Lower leg skin (tissue), 4 donors: ENCODE data around the gene DOK4. TPM values are rescaled to one million over a fixed set of nuclear protein-coding genes. Genes with fewer than 3 reads are reported as not detected.

Experiments
- DNase-seq, 2 donors: peaks; one replicate each; pipeline ENCODE4 v3.0.0-alpha.2; 2019; ENCODE audit warnings: low spot score in 2 of 2
- H3K4me3 ChIP-seq: fragments of 200-600 bp; sonication (generic); 2 replicates; pipeline ENCODE4 v1.5.1; 2017; ENCODE audit warnings: mild to moderate bottlenecking, low read depth; ENCODE audit not compliant: poor library complexity, severe bottlenecking
- POLR2A ChIP-seq, 2 donors: fragments of 450-650 bp; IDR thresholded peaks; one replicate each; pipeline ENCODE4 v1.6.1; 2016 to 2017; ENCODE audit warnings: antibody characterized with exemption in 2 of 2, mild to moderate bottlenecking in 1 of 2, moderate library complexity in 1 of 2
- WGBS, 2 donors: methylation state at CpG; one replicate each; pipeline ENCODE4 v1.1.5; 2018; 5-methylcytosine and 5-hydroxymethylcytosine counted together
- intact Hi-C: fragments of 100-400 bp; cut with DNase I; formaldehyde crosslinking; loops from one replicate; pipeline ENCODE4 v1.15.0; 2023; ENCODE audit warnings: low total_unique reads
- total RNA-seq, 4 donors: library from RNA; depleted of rRNA; stranded (reverse); fragments of >200 nt; gene quantifications; one replicate each; pipeline ENCODE4 v1.1.0, GENCODE V29; 2016
- TF ChIP-seq, protein P1 (sequence below), 3 donors: fragments of 450-650 bp; IDR thresholded peaks; one replicate each; pipeline ENCODE4 v1.5.1; 2016; ENCODE audit warnings: antibody characterized with exemption in 3 of 3, mild to moderate bottlenecking in 3 of 3, moderate library complexity in 2 of 3

Gene DOK4
- total RNA-seq, 4 donors from 2014 or later: 38.9 to 60.5 (median 44.6) TPM

DNA sequence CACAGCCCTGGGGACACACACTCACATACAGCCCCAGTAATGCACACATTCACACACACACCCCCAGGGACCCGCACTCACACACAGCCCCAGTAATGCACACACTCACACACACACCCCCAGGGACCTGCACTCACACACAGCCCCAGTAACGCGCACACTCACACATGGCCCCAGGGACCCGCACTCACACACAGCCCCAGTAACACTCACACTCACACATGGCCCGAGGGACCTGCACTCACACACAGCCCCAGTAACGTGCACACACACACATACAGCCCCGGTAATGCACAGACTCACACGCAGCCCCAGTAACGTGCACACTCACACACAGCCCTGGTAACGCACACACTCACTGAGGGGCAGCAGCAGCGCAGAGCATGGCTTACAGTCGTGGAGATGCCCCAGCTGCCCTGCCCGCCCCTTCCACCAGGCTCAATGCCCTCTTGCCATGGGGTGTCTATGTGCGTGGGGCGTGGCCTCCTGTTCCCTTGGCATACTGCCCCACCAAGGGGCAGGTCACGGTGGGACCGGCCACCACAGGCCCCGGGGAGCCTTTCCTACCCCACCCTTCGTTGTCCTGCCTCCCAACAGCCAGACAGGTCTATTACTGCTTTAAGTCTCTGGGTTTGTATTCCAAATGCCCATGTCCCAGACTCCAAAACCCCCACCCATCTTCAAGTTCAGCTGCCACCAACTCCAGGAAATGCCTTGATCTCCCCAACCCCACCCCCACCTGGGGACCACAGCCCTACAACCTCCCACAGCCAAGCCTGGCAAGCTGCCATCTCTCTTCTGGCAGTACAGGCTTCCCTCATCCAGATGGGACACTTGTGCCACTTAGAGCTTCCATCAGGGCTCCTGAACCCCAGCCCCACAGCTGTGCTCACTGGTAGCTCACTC lies 47.4 kb upstream of the DOK4 start:
- intact Hi-C loops: no loop called here
- H3K4me3 ChIP-seq: no peak overlapping the region
- 26 to 34% methylated on average over 16 to 19 of the region's 19 CpGs for WGBS, 2 donors
- TF ChIP-seq, protein P1, sequence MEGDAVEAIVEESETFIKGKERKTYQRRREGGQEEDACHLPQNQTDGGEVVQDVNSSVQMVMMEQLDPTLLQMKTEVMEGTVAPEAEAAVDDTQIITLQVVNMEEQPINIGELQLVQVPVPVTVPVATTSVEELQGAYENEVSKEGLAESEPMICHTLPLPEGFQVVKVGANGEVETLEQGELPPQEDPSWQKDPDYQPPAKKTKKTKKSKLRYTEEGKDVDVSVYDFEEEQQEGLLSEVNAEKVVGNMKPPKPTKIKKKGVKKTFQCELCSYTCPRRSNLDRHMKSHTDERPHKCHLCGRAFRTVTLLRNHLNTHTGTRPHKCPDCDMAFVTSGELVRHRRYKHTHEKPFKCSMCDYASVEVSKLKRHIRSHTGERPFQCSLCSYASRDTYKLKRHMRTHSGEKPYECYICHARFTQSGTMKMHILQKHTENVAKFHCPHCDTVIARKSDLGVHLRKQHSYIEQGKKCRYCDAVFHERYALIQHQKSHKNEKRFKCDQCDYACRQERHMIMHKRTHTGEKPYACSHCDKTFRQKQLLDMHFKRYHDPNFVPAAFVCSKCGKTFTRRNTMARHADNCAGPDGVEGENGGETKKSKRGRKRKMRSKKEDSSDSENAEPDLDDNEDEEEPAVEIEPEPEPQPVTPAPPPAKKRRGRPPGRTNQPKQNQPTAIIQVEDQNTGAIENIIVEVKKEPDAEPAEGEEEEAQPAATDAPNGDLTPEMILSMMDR (IDR thresholded peaks at IDR 0.05): no peak
- TF ChIP-seq POLR2A (IDR thresholded peaks at IDR 0.05): no peak
- peak; percentile 37 to 88 for DNase-seq

DNA sequence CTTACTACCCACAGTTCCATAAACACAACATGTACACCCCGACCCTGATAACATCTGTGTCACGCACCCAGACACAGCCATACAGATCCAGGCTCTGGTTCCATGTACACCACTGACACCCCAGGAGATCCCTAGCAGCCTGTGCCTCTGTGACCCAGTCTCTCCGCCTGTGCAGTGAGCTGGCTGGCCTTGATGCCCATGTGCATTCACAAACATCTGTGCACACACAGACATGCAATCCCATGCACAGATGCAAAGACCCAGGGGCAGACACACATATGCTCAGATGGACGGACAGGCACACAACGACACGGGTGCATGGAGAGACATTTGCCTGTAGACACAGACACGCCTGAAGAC lies 46.0 kb upstream of the DOK4 start:
- peak in 1 of 2 donors; percentile 81 for DNase-seq
- TF ChIP-seq, protein P1 (IDR thresholded peaks at IDR 0.05): no peak
- no peak for TF ChIP-seq POLR2A (IDR thresholded peaks at IDR 0.05)
- intact Hi-C loops: no loop called here
- 34 to 60% methylated on average over 7 of the region's 7 CpGs for WGBS, 2 donors
- H3K4me3 ChIP-seq: no peak overlapping the region

DNA sequence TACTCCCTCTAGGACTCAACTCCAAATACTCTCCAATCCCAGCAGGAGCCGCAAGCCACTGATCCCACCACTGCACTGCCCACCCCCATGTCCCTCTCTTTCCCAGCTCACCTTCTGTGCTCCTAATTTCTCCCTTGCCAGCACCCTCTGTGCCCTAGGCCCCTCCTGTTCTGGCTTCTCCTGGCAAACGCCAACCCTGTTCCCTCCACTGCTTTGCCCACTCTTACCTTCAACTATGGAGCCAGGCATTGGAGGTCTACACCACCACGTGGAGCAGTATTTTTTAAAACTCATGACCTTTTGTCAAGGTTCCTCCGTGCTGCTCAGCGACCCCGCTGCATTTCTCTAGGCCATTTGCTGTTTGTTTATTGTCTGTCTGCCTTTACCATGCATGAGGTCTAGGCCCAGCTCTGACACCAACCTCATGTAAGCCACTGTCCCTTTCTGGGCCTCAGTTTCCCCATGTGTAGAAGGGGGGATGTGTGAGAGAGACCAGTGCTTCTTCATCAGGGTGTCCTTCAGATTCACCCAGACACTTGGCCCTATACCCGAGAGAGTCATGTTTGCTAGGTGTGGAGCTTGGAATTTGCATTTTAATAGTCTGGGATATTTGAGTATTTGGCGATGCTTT lies 45.5 kb upstream of the DOK4 start:
- DNase-seq: peak in 1 of 2 donors; percentile 77
- intact Hi-C loops: no loop called here
- no peak overlapping the region for H3K4me3 ChIP-seq
- TF ChIP-seq POLR2A (IDR thresholded peaks at IDR 0.05): no peak
- TF ChIP-seq, protein P1 (IDR thresholded peaks at IDR 0.05): no peak
- 76 to 81% methylated on average over 8 of the region's 8 CpGs for WGBS, 2 donors

DNA sequence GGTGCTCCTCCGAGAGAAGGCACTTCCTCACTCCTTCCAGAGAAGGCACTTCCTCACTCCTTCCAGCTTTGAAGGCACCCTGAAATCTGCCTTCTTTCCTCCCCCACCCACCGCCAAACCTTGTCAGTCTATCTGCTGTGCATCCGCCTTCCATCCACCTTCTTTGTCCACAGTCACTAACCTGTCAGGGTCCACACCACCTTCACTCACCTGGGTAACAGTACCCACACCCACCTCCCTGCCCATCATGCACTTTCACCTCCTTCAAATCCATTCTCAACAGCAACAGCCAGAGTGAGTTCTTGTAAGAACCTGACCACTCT lies 44.9 kb upstream of the DOK4 start:
- intact Hi-C loops: no loop called here
- 86 to 89% methylated on average over 3 of the region's 3 CpGs for WGBS, 2 donors
- DNase-seq: peak in 1 of 2 donors; percentile 45

DNA sequence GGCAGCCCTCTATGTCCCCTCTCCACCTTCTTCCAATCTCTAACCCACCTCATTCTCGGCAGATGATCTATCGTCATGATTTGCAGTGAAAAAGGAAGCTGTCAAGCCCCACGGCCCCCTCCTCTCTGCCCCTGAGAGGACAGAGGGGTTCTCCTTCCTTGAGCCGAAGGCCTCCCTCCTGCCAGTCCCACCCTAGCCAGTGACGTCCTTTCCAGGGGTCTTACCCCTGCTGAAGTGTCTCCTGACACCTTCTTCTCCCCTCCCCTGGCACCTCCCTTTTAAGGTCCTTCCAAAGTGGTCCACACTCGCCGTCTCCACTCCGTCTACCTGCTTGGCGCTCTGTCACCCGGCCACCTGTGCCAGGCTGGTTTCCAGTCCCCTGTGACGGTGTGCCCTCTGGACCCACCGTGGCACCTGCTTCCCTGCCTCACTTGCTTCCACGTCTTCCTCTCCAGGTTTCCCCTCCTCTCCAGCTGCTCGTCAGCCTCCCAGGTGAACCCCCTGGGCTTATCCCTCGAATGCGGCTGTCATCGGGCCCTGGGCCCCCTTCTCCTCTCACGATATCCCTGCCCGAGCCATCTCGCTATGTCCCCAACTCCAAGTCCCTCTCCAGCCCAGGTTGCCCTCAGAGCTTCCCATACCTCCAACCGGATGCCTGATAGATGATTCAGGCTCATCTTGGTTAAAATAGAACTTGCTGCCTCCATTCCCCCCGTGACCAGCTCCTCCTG lies 44.4 kb upstream of the DOK4 start:
- H3K4me3 ChIP-seq: no peak overlapping the region
- 85 to 89% methylated on average over 22 of the region's 22 CpGs for WGBS, 2 donors
- TF ChIP-seq, protein P1 (IDR thresholded peaks at IDR 0.05): no peak
- TF ChIP-seq POLR2A (IDR thresholded peaks at IDR 0.05): no peak
- intact Hi-C loops: no loop called here
- peak in 1 of 2 donors; percentile 80 for DNase-seq

More for the DNA sequence above, 44.9 kb upstream of the DOK4 start:
- TF ChIP-seq, protein P1 (IDR thresholded peaks at IDR 0.05): no peak
- no peak for TF ChIP-seq POLR2A (IDR thresholded peaks at IDR 0.05)
- H3K4me3 ChIP-seq: no peak overlapping the region
